ELF-1 (cell line): ENCODE data around the gene SLC45A1.

Experiments
- DNase-seq: peaks from one replicate; pipeline ENCODE4 v3.0.0-alpha.2; 2016; ENCODE audit warnings: low read depth, low spot score

SLC45A1 gene

GRCh38 chr1:8384577-8384976 is 66.7 kb downstream of the SLC45A1 start:
- DNase-seq: no peak

GRCh38 chr1:8386247-8386646 is 68.3 kb downstream of the SLC45A1 start:
- no peak for DNase-seq

- no peak for DNase-seq
Observed at GRCh38 chr1:8388732-8389562, 71.0 kb downstream of the SLC45A1 start.

GRCh38 chr1:8389958-8390535 is 72.1 kb downstream of the SLC45A1 start:
- no peak for DNase-seq

- no peak for DNase-seq
Observed at GRCh38 chr1:8390707-8391106, 72.8 kb downstream of the SLC45A1 start.

GRCh38 chr1:8392522-8392921 is 74.6 kb downstream of the SLC45A1 start:
- DNase-seq: no peak
